Measurements from ENCODE around the gene MBNL3.

MBNL3 gene

GRCh38 chrX:132433001-132433400, 55.8 kb downstream of the MBNL3 start:
- Histone ChIP-seq H3K36me3 (ENCODE audit: control insufficient read depth, insufficient read depth, low read length) (no peaks in the 10 kb centered on the region), H3K9ac (ENCODE audit: low read length) (no peak overlapping the region), H3K4me3 (ENCODE audit: low read length) (no peak overlapping the region), H3K27ac (ENCODE audit: low read depth, low read length) (no peak overlapping the region), H3K4me1 (ENCODE audit: control insufficient read depth, insufficient read depth, low read length) (no peaks in the 10 kb centered on the region), H3K27me3 (ENCODE audit: control insufficient read depth, insufficient read depth, low read length) (no peaks in the 10 kb centered on the region)

DNA sequence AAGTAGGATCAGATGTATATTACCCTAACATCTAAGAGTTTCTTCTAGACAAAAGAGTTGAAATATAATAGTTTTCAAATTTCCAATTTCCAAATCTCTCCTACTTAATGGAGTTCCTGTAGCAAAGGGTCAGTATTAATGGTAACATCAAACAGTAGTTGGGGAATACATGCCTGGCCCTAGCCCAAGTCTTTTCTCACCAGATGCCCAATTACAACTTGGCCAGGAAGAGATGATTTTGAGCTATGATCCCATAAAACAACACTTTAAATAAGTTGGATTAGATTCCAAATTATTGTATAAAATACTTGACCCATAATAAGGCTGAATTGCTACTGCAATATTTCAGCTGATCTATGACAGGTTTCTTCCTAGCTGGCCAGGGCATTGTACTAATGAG, 59.9 kb downstream of the MBNL3 start:
- no peak overlapping the region for H3K4me3 ChIP-seq (ENCODE audit: low read length)
- no peaks in the 10 kb centered on the region for H3K36me3 ChIP-seq (ENCODE audit: control insufficient read depth, insufficient read depth, low read length)

DNA sequence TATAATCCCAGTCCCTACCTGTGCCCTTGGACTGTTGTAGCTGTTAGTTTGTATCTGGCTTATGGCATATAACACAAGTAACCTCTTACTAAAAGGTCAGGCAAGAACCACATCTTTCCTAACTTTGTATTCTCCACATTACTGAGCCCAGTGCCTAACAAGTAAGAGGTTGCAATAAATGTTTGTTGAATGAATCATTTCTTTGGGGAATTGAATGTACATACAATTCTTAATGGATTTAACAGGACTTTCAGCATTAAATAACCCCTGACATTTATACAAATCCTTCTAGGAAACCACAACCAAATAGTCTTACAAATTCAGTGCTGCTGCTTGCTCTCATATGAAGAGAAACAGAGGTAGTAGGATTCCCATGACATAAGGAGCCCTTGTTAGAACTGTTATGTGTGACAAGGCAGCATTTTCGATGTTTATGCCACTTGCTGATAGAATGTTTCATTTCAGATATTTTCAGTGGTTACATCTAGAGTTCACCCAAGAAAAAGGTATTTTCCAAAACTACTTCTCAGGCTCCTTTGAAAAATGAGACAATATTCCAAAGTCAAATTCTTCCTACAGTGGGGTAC, 62.0 kb downstream of the MBNL3 start:
- Histone ChIP-seq H3K4me1 (ENCODE audit: control insufficient read depth, insufficient read depth, low read length) (no peaks in the 10 kb centered on the region), H3K4me3 (ENCODE audit: low read length) (no peak overlapping the region), H3K9ac (ENCODE audit: low read length) (no peak overlapping the region), H3K36me3 (ENCODE audit: control insufficient read depth, insufficient read depth, low read length) (no peaks in the 10 kb centered on the region), H3K27me3 (ENCODE audit: control insufficient read depth, insufficient read depth, low read length) (no peaks in the 10 kb centered on the region), H3K27ac (ENCODE audit: low read depth, low read length) (no peak overlapping the region)

More for the DNA sequence above, 59.9 kb downstream of the MBNL3 start:
- H3K9ac ChIP-seq (ENCODE audit: low read length) = no peak overlapping the region
- H3K27me3 ChIP-seq (ENCODE audit: control insufficient read depth, insufficient read depth, low read length) = no peaks in the 10 kb centered on the region
- no peak overlapping the region for H3K27ac ChIP-seq (ENCODE audit: low read depth, low read length)
- no peaks in the 10 kb centered on the region for H3K4me1 ChIP-seq (ENCODE audit: control insufficient read depth, insufficient read depth, low read length)

DNA sequence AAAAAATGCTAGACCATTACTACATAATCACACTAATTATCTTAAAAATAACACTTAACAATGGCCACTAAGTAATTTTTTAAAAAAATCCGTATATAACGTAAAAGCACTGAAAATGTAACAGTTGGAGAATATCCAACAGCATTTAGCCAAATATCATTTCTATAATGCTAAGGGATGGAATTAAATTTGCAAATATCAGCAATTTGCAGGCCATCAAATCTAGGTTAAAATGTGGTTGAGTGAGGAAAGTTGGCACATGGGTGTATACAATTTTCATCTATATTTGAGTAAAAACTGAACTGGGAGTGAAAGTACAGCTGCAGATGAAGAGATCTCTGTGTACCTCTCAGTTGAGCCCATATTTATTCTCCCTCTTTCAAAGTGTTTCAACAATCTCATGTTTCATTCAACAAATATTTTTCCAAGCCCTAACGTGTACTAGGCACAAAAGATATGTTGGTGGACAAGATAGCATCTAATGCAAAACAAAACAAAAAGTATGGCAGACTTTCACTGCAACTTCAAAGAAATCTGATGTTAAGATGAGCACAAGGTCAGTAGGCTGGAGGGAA, 63.0 kb downstream of the MBNL3 start:
- Histone ChIP-seq H3K9ac (ENCODE audit: low read length) (no peak overlapping the region), H3K27me3 (ENCODE audit: control insufficient read depth, insufficient read depth, low read length) (no peaks in the 10 kb centered on the region), H3K27ac (ENCODE audit: low read depth, low read length) (no peak overlapping the region), H3K4me3 (ENCODE audit: low read length) (no peak overlapping the region), H3K4me1 (ENCODE audit: control insufficient read depth, insufficient read depth, low read length) (no peaks in the 10 kb centered on the region), H3K36me3 (ENCODE audit: control insufficient read depth, insufficient read depth, low read length) (no peaks in the 10 kb centered on the region)

GRCh38 chrX:132423323-132423722, 65.5 kb downstream of the MBNL3 start:
- no peak overlapping the region for H3K4me3 ChIP-seq (ENCODE audit: low read length)
- H3K27ac ChIP-seq (ENCODE audit: low read depth, low read length) = no peak overlapping the region

DNA sequence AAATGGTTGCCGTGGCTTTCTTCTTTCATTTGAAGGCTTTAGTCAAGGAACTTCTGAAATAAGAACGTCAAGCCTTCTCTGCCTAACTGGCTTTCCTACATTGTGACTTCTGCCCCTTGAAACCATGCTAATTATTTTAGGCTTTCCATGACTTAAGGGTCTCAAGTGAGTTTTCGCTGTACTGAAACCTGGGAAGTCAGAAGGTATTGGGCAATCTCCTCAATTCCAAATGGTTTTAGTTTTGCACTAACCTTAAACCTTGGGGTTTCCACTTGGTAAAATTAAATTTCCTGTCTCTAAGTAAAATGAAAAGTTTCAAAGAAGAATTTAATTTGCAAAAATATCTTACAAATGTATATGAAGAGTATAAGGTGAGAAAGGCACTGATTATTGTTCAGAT, 73.8 kb downstream of the MBNL3 start:
- Histone ChIP-seq H3K27ac (ENCODE audit: low read depth, low read length) (no peak overlapping the region), H3K4me1 (ENCODE audit: control insufficient read depth, insufficient read depth, low read length) (no peaks in the 10 kb centered on the region)

More at GRCh38 chrX:132423323-132423722, 65.5 kb downstream of the MBNL3 start:
- H3K36me3 ChIP-seq (ENCODE audit: control insufficient read depth, insufficient read depth, low read length) = no peaks in the 10 kb centered on the region
- no peak overlapping the region for H3K9ac ChIP-seq (ENCODE audit: low read length)
- H3K4me1 ChIP-seq (ENCODE audit: control insufficient read depth, insufficient read depth, low read length) = no peaks in the 10 kb centered on the region
- H3K27me3 ChIP-seq (ENCODE audit: control insufficient read depth, insufficient read depth, low read length) = no peaks in the 10 kb centered on the region

DNA sequence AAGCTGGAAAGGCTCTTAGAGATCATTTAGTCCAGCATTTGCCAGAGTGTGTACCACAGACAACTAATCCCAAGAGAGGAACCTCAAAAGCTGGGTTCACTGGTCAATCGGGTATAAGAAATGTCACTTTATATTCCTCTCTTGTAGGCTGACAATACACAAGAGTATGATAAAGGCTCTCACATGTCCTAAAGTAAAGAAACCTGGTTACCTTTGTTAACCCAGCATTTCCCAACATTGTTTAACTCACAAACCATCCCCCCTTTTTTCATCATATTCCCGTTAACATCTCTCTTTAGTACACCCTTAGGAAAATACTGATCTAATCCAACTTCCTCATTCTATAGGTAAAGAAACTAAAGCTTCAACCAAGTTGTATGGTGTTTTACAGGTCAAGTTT, 74.4 kb downstream of the MBNL3 start:
- Histone ChIP-seq H3K27ac (ENCODE audit: low read depth, low read length) (no peak overlapping the region), H3K27me3 (ENCODE audit: control insufficient read depth, insufficient read depth, low read length) (no peaks in the 10 kb centered on the region), H3K4me3 (ENCODE audit: low read length) (no peak overlapping the region), H3K36me3 (ENCODE audit: control insufficient read depth, insufficient read depth, low read length) (no peaks in the 10 kb centered on the region), H3K9ac (ENCODE audit: low read length) (no peak overlapping the region), H3K4me1 (ENCODE audit: control insufficient read depth, insufficient read depth, low read length) (no peaks in the 10 kb centered on the region)

More for the DNA sequence above, 73.8 kb downstream of the MBNL3 start:
- no peaks in the 10 kb centered on the region for H3K36me3 ChIP-seq (ENCODE audit: control insufficient read depth, insufficient read depth, low read length)
- no peak overlapping the region for H3K9ac ChIP-seq (ENCODE audit: low read length)
- no peak overlapping the region for H3K4me3 ChIP-seq (ENCODE audit: low read length)
- no peaks in the 10 kb centered on the region for H3K27me3 ChIP-seq (ENCODE audit: control insufficient read depth, insufficient read depth, low read length)

- Histone ChIP-seq H3K9ac (ENCODE audit: low read length) (no peak overlapping the region), H3K27me3 (ENCODE audit: control insufficient read depth, insufficient read depth, low read length) (no peaks in the 10 kb centered on the region), H3K27ac (ENCODE audit: low read depth, low read length) (no peak overlapping the region), H3K4me3 (ENCODE audit: low read length) (no peak overlapping the region), H3K4me1 (ENCODE audit: control insufficient read depth, insufficient read depth, low read length) (no peaks in the 10 kb centered on the region), H3K36me3 (ENCODE audit: control insufficient read depth, insufficient read depth, low read length) (no peaks in the 10 kb centered on the region)
These were observed 75.4 kb downstream of the MBNL3 start for GRCh38 chrX:132413459-132413858.

- Histone ChIP-seq H3K4me1 (ENCODE audit: control insufficient read depth, insufficient read depth, low read length) (no peaks in the 10 kb centered on the region), H3K9ac (ENCODE audit: low read length) (no peak overlapping the region), H3K36me3 (ENCODE audit: control insufficient read depth, insufficient read depth, low read length) (no peaks in the 10 kb centered on the region), H3K27ac (ENCODE audit: low read depth, low read length) (no peak overlapping the region), H3K4me3 (ENCODE audit: low read length) (no peak overlapping the region), H3K27me3 (ENCODE audit: control insufficient read depth, insufficient read depth, low read length) (no peaks in the 10 kb centered on the region)
These were observed 76.6 kb downstream of the MBNL3 start for GRCh38 chrX:132412208-132412607.

DNA sequence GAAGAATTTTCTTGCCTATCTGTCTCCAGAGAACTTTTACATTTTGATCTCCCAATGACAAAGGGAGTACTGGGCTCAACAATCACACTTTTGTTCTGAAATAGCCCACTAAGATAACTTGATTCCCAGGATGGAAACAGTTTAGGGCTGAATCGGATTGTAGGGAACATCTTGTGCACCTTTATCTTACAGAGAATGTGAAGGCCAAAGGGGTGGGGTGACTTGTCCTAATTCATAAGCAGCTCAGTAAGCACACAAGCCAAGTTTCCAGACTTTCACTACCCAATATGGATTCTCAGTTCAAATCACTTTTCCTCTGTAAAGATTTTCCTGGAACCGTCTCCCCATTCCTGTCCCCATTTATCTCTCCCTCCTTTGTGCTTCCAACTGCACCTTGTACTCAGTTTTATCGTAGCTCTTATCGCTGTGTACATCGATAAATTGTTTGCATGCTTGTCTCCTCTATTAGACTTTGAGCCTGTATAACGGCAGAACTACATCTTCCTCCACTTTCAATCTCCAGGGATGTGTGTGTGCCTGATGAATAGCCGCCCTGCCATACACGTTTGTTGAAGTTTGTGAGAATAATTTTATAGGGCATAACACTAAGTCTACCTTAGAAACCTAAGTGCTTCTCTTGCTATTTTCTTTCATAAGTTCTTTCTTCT, 77.4 kb downstream of the MBNL3 start:
- Histone ChIP-seq H3K4me3 (ENCODE audit: low read length) (no peak overlapping the region), H3K4me1 (ENCODE audit: control insufficient read depth, insufficient read depth, low read length) (no peaks in the 10 kb centered on the region), H3K27ac (ENCODE audit: low read depth, low read length) (no peak overlapping the region), H3K27me3 (ENCODE audit: control insufficient read depth, insufficient read depth, low read length) (no peaks in the 10 kb centered on the region), H3K9ac (ENCODE audit: low read length) (no peak overlapping the region), H3K36me3 (ENCODE audit: control insufficient read depth, insufficient read depth, low read length) (no peaks in the 10 kb centered on the region)

DNA sequence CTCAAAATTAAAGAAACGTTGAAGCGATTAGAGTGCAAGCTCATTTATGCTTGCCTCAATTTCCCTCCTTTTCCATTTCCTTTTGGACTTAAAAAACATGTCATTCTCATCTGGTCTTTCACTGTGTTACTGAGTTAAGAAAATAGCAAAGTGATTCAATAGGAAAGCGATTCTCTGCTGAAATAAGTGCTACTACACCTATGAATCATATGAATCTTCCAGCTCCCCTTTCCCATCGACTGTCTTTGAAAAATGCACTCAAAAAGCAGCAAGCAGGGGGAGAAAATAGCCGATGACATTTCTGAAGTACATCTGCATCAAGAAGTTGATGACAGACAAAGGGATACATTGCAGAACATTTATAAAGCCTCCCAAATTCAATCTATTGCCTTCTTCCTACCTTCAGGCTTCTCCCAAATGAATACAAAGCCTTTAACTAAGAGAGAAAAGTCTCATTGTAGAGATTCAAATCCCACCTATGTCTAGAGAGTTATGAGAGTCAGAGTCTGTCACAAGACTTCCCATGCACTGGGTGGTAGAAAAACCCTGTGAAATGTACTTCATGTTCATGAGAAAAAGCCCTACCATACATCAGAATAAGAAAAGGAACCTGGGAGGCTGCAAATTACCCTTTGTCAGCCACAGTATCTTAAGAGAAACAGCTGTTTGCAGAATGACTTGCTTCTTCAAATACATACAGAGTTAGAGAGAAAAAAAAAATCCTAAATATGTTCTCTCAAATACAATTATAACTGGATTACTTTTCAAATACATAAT, 78.9 kb downstream of the MBNL3 start:
- no peaks in the 10 kb centered on the region for H3K36me3 ChIP-seq (ENCODE audit: control insufficient read depth, insufficient read depth, low read length)
- H3K4me3 ChIP-seq (ENCODE audit: low read length) = no peak overlapping the region
- H3K27ac ChIP-seq (ENCODE audit: low read depth, low read length) = no peak overlapping the region
- H3K27me3 ChIP-seq (ENCODE audit: control insufficient read depth, insufficient read depth, low read length) = no peaks in the 10 kb centered on the region
- H3K4me1 ChIP-seq (ENCODE audit: control insufficient read depth, insufficient read depth, low read length) = no peaks in the 10 kb centered on the region
- no peak overlapping the region for H3K9ac ChIP-seq (ENCODE audit: low read length)

DNA sequence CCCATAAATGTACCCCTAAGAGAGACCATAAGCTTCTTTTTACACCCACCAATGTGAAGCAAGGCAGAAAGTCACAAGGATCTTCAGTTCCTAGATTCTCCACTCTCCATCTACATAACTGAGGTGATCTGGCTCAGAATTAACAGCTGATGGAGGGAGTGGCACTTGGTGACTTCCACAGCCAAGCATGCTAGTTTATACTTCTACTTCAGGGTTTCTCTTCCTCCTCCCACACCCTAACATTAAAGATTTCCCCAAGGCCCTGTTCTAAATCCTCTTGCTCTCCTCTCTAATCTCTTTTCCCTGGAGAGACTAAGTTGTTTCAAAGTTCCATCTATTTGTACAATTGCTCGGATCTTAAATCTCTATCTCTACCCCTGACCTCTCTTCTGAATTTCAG, 81.1 kb downstream of the MBNL3 start:
- Histone ChIP-seq H3K4me3 (ENCODE audit: low read length) (no peak overlapping the region), H3K4me1 (ENCODE audit: control insufficient read depth, insufficient read depth, low read length) (no peaks in the 10 kb centered on the region), H3K27me3 (ENCODE audit: control insufficient read depth, insufficient read depth, low read length) (no peaks in the 10 kb centered on the region), H3K27ac (ENCODE audit: low read depth, low read length) (no peak overlapping the region), H3K9ac (ENCODE audit: low read length) (no peak overlapping the region), H3K36me3 (ENCODE audit: control insufficient read depth, insufficient read depth, low read length) (no peaks in the 10 kb centered on the region)
